NB4 (cell line): ENCODE data around the gene TRMT2A.

ENCODE experiments used
- DNase-seq: peaks from one replicate; pipeline ENCODE4 v3.0.0; 2010; ENCODE audit warnings: low read depth
- H3K4me3 ChIP-seq: one replicate; pipeline ENCODE4 v1.5.1; 2011; ENCODE audit warnings: mild to moderate bottlenecking, low read depth, low read length, moderate library complexity
- CTCF ChIP-seq: IDR thresholded peaks from one replicate; pipeline ENCODE4 v1.5.1; 2012; ENCODE audit warnings: low read depth, low read length
- MAX ChIP-seq: IDR thresholded peaks from 2 replicates; pipeline ENCODE4 v1.6.1; 2011; ENCODE audit warnings: low read depth, low read length
- MYC ChIP-seq: IDR thresholded peaks from 2 replicates; pipeline ENCODE4 v1.6.1; 2011; ENCODE audit warnings: low read depth, low read length
- POLR2A ChIP-seq: IDR thresholded peaks from 2 replicates; pipeline ENCODE4 v1.6.1; 2011; ENCODE audit warnings: mild to moderate bottlenecking; ENCODE audit not compliant: insufficient read length; ENCODE audit errors: extremely low read depth

Gene TRMT2A

GRCh38 chr22:20141186-20142077 lies 24.4 kb upstream of the TRMT2A start:
- TF ChIP-seq MYC (no peak), MAX (no peak), POLR2A (no peak), CTCF (no peak)
- no peak for DNase-seq
- H3K4me3 ChIP-seq, result no peak overlapping the region

- no peak overlapping the region for H3K4me3 ChIP-seq
- TF ChIP-seq MAX (no peak), POLR2A (no peak), CTCF (no peak), MYC (no peak)
- no peak for DNase-seq
Measured at GRCh38 chr22:20140521-20140964, 23.5 kb upstream of the TRMT2A start.

- H3K4me3 ChIP-seq, result no peak overlapping the region
- no peak for DNase-seq
- TF ChIP-seq MAX (no peak), MYC (no peak), POLR2A (no peak)
Measured at GRCh38 chr22:20140107-20140445, 23.1 kb upstream of the TRMT2A start.

GRCh38 chr22:20139391-20140106 lies 22.5 kb upstream of the TRMT2A start:
- TF ChIP-seq MAX (no peak), POLR2A (no peak), CTCF (no peak), MYC (no peak)
- no peak overlapping the region for H3K4me3 ChIP-seq
- DNase-seq, result no peak

GRCh38 chr22:20138868-20139267 lies 21.8 kb upstream of the TRMT2A start:
- no peak for DNase-seq
- TF ChIP-seq MYC, result no peak
- no peak for TF ChIP-seq CTCF
- no peak for TF ChIP-seq POLR2A
- no peak for TF ChIP-seq MAX
- no peak overlapping the region for H3K4me3 ChIP-seq

GRCh38 chr22:20138417-20138738 lies 21.4 kb upstream of the TRMT2A start:
- no peak overlapping the region for H3K4me3 ChIP-seq
- TF ChIP-seq MYC (no peak), MAX (no peak), CTCF (no peak), POLR2A (no peak)
- no peak for DNase-seq
